ENCODE results near the gene BRSK2.
"Not testable (repeated sequence)": the region's sequence is repeated elsewhere in the genome, so short reads cannot be mapped to it uniquely, and the experiment has no call there.

BRSK2 gene

DNA sequence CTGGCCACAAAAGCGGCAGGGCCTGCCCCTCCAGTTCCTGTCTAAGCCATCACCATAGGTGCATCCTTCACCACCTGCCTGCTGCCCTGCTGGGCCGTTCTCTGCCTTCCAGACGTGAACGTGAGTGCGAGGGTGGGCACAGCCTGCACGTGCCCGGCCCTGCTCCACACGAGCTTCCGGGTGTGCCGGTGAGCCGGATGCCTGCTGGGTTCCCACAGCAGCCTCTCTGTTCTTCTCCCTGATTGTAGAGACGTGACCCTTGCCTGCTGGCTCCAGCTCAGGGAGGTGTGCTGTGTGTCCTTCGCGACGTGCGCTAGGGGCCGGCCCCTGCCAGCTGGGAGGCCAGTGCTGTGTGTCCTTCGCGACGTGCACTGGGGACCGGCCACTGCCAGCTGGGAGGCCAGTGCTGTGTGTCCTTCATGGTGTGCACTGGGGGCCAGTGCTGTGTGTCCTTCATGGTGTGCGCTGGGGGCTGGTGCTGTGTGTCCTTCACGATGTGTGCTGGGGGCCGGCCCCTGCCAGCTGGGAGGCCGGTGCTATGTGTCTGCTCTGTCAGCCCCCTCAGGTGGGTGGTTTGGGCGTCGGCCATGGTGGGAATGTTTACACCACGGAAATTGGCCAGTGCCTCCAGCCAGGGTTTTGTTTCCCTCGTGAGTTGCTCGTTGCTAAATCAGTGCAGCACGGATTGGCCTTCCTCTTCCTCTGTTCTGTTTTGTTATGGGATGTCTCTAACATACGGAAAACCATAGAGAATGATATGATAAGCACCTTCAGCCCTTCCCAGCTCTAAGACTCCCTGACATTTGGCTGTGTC, 35.4 kb upstream of the BRSK2 start:
- DNase-seq: no peak

GRCh38 chr11:1356007-1356435, 33.7 kb upstream of the BRSK2 start:
- DNase-seq: no peak

- DNase-seq: no peak
Observed at GRCh38 chr11:1356478-1356960, 33.2 kb upstream of the BRSK2 start.

DNA sequence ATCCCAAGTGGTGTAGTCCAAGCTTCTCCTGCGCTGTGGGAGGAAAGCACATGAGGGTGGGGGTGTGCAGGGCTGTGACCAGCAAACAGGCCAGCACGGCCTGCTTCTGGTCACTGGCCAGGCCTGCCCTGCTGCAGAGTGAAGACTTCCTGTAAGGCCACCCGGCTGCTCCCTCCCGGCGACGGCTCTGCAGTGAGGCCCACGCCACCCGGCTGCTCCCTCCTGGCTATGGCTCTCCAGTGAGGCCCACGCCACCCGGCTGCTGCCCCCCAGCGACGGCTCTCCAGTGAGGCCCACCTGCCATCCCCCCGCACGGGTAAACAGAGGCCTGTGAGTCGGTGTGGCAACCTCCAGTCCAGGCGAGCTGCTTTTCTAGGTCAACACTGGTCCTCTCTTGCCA, 31.4 kb upstream of the BRSK2 start:
- DNase-seq: no peak

GRCh38 chr11:1358931-1359330, 30.8 kb upstream of the BRSK2 start:
- not testable (repeated sequence) for DNase-seq

DNA sequence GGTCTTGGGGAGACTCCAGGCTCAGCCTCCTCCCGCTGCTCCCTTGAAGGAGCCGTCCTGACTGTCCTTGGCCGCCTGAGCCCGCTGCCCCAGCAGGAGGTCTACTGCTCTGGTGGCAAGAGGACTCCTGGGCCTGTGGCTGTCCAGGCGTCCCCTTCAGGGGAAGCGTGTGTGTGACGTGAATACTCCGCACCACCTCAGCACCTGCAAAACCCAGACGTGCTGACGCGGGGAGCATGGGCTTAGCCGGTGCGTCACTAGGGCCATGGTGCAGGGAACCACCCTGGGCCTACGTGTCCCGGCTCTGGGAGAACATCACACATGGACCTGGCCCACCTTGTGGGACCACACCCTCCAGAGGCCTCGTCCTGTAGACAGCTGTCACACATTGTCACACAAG, 30.2 kb upstream of the BRSK2 start:
- DNase-seq: no peak

GRCh38 chr11:1360181-1360834, 29.4 kb upstream of the BRSK2 start:
- DNase-seq: no peak

GRCh38 chr11:1360835-1361357, 28.8 kb upstream of the BRSK2 start:
- no peak for DNase-seq

- no peak for DNase-seq
Observed at GRCh38 chr11:1361882-1362281, 27.9 kb upstream of the BRSK2 start.

- DNase-seq: no peak
Observed at GRCh38 chr11:1367721-1368120, 22.0 kb upstream of the BRSK2 start.

DNA sequence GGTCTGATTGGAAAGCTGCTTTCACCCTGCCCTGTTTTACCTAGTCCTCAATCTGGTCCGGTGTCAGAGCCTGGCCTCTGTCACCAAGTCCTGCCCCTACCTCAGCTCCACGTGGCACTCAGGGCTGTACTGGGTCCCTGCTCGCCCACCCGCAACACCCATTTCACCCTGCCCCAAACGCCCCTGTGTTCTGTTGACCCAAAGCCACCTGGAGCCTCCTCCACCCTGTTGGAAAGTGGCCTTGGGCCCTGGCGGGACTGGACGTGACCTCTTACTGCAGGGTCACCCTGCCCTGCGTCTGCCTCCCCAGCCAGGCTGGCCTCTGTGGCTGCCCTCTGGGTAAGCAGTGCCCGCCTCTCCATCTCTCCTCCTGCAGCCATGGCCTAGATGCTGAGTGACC, 21.5 kb upstream of the BRSK2 start:
- DNase-seq: no peak

- no peak for DNase-seq
Observed at GRCh38 chr11:1368966-1369365, 20.8 kb upstream of the BRSK2 start.

- DNase-seq: no peak
Observed at GRCh38 chr11:1369371-1370005, 20.2 kb upstream of the BRSK2 start.

GRCh38 chr11:1370186-1371025, 19.3 kb upstream of the BRSK2 start:
- no peak for DNase-seq

GRCh38 chr11:1371026-1371325, 18.8 kb upstream of the BRSK2 start:
- DNase-seq: no peak

- no peak for DNase-seq
Observed at GRCh38 chr11:1371377-1371776, 18.4 kb upstream of the BRSK2 start.

- no peak for DNase-seq
Observed at GRCh38 chr11:1371836-1372465, 17.8 kb upstream of the BRSK2 start.

DNA sequence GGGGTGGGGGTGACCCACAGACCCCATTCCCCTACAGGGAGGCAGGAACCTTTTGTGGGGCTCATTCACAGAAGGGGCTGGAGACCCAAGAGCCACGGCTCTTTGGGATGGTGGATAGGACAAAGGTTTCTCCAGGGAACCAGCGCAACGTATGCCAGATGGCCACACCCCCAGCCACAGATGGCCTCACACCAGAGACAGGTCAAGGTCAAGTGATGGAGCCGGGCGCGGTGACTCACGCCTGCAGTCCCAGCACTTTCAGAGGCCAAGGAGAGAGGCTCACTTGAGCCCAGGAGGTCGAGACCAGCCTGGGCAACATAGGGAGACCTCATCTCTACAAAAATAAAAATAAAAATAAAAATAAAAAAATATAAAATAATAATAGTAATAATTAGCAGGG, 17.1 kb upstream of the BRSK2 start:
- DNase-seq: no peak

DNA sequence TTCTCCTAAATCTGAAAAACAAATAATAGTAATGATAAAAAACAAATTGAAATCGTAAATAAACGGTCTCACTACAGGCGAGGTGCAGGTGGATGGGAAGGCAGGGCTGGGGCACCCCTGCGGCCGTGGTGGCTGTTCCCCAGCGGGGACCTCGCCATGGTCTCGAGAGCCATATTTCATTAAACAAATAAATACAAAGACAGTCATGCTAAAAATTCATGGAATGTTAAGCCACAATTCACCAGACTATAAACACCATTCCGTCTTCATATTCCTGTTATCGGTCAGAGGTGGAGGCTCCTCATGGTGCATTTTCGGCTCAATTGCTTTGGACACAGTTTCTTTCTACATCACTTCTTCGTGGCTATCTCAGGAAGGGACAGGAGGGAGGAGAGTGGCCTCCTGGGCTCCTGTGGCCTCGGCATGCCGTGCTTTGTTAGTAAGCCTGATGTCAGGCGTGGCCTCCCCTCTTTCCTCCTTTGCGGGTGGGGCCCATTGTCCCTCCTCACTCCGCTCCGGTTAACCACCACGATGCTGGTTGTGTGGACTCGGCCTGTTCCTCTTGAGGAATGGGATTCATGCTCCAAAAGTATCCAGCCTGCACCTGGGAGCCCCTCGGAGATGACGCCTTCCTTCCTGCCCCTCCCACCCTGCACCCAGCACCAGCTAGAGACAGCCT, 16.1 kb upstream of the BRSK2 start:
- peak; percentile 59 for DNase-seq

DNA sequence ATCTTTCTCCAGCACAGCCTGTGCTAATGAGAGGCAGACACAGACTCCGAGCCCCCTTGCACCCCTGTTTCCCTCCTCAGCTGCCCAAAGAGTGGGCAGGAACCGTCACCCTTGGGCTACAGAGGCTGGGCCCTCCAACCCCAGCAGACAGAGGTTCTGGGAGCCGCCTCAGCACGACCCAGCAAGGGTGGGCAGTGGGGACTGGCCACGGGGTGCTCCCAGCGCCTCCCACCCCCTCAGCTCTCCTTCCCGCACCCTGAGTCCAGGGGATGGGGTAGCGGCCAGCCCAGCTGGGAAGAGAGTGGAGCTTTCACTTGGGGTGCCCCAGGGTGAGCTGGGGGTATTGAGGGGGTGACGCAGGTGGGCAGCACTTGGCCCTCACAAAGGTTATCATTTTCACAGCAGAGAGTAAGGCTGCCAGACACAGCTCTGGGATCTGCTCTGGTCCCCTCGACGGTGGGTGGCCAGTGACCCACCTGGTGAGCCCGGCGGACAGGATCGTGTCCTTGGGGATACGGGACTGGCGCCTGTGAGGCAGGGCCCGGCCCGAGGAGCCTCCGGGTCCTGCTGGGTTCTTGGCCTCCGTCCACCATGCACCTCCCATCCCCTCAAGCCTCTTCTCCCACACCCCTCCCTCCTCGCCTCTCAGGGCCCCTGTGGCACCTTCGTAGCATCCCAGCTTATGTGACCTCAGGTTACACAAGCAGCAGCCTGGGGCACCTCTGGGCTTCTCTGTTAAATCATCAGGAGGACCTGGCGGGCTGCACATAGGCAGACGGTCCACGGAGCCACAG, 14.4 kb upstream of the BRSK2 start:
- no peak for DNase-seq

GRCh38 chr11:1375955-1376258, 13.8 kb upstream of the BRSK2 start:
- DNase-seq: no peak
